Measurements from ENCODE around the gene RGL4. TPM values are rescaled to one million over a fixed set of nuclear protein-coding genes. Genes with fewer than 3 reads are reported as not detected.

Gene RGL4
- total RNA-seq, 1 donor from 2014 or later: not detected

DNA sequence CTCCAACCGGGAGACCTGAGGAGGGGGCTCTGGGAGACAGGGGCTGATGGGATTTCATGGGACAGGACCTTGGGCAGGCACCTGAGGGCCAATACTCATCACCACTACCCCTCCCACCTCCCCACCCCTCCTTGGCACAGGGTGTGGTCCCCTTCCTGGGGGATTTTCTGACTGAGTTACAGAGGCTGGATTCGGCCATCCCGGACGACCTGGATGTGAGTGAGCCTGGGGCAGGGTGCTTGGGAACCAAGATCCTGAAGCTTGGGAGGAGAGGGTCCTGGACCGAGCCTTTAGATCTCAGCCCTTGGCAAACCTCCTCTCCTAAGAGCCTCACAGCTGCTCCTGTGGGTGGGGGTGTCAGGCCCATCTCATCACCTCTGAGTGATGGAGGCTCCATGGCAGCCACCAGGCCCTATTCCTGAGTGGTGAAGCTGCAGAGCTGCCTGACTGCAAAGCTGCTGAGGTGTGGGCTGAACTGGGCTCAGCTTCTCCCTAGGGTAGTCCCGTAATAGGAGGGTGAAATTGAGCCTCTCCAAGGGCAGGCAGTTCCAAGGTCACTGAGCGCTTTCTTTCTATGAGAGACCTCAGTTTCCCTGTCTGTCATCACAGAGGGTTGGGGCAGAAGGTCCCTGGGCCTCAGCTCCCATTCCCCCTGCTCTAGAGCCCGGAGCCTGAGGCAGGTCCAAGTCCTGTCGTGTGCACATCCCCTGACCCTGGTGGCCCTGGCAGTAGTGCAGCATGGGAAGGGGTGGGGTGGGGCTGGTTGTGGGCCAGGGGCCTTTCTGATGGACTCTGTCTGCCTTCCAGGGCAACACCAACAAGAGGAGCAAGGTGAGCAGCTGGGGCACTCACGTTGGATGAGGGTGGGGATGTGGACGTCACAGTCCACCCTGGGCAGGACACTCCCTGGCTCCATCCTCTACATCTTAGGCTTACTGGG, 6.5 kb downstream of the RGL4 start:
- no peak overlapping the region for H3K4me3 Mint-ChIP-seq (ENCODE audit: unreplicated experiment)
- H3K4me1 Mint-ChIP-seq (ENCODE audit: low read depth, unreplicated experiment): peaks cover 8% of the 10 kb centered on the region
- H3K9me3 Mint-ChIP-seq (ENCODE audit: unreplicated experiment): no peaks in the 10 kb centered on the region
- Histone ChIP-seq H3K27ac (ENCODE audit: low read depth, low read length) (no peak overlapping the region), H3K9ac (ENCODE audit: low read length) (no peak overlapping the region), H3K4me3 (ENCODE audit: insufficient read depth, low read depth, low read length) (no peak overlapping the region), H2AFZ (ENCODE audit: low read depth, low read length) (no peak overlapping the region), H3K4me2 (ENCODE audit: low read length) (no peak overlapping the region), H4K20me1 (ENCODE audit: insufficient read depth, low read length) (peaks cover 26% of the 10 kb centered on the region), H3K79me2 (ENCODE audit: insufficient read depth, low read length) (peaks cover 5% of the 10 kb centered on the region), H3K4me1 (ENCODE audit: insufficient read depth, low read length) (peaks cover 19% of the 10 kb centered on the region), H3K36me3 (ENCODE audit: insufficient read depth, low read length) (peaks cover 12% of the 10 kb centered on the region), H3K27me3 (ENCODE audit: insufficient read depth, low read length) (no peaks in the 10 kb centered on the region), H3K9me3 (ENCODE audit: insufficient read depth, low read depth, low read length) (no peaks in the 10 kb centered on the region)
- H3K27ac Mint-ChIP-seq (ENCODE audit: unreplicated experiment): no peak overlapping the region
- H3K27me3 Mint-ChIP-seq (ENCODE audit: low read depth, unreplicated experiment): no peaks in the 10 kb centered on the region
- FAIRE-seq (no peak), DNase-seq (ENCODE audit: low read depth) (no peak)
- TF ChIP-seq EZH2 (IDR thresholded peaks at IDR 0.05; ENCODE audit: insufficient read depth, low read length): no peak
- TF ChIP-seq, protein P1, sequence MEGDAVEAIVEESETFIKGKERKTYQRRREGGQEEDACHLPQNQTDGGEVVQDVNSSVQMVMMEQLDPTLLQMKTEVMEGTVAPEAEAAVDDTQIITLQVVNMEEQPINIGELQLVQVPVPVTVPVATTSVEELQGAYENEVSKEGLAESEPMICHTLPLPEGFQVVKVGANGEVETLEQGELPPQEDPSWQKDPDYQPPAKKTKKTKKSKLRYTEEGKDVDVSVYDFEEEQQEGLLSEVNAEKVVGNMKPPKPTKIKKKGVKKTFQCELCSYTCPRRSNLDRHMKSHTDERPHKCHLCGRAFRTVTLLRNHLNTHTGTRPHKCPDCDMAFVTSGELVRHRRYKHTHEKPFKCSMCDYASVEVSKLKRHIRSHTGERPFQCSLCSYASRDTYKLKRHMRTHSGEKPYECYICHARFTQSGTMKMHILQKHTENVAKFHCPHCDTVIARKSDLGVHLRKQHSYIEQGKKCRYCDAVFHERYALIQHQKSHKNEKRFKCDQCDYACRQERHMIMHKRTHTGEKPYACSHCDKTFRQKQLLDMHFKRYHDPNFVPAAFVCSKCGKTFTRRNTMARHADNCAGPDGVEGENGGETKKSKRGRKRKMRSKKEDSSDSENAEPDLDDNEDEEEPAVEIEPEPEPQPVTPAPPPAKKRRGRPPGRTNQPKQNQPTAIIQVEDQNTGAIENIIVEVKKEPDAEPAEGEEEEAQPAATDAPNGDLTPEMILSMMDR (IDR thresholded peaks at IDR 0.05; ENCODE audit: insufficient read depth, low read depth, low read length): no peak
- H3K36me3 Mint-ChIP-seq (ENCODE audit: low read depth, unreplicated experiment): peaks cover 38% of the 10 kb centered on the region

DNA sequence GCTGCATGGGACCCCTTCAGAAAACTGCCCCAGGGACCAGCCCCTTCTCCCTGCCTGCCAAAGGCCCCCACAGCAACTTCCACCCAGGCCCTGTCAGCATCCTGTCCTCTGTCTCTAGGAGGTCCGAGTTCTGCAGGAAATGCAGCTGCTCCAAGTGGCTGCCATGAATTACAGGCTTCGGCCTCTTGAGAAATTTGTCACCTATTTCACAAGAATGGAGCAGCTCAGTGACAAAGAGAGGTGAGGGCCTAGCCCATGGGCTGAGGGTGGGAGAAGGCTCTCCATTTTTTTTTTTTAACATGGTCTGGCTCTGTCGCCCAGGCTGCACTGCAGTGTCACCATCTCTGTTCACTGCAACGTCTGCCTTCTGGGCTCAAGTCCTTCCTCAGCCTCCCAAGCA, 7.3 kb downstream of the RGL4 start:
- Mint-ChIP-seq H3K4me3 (ENCODE audit: unreplicated experiment) (no peak overlapping the region), H3K4me1 (ENCODE audit: low read depth, unreplicated experiment) (peaks cover 8% of the 10 kb centered on the region), H3K36me3 (ENCODE audit: low read depth, unreplicated experiment) (peaks cover 34% of the 10 kb centered on the region), H3K27me3 (ENCODE audit: low read depth, unreplicated experiment) (no peaks in the 10 kb centered on the region), H3K27ac (ENCODE audit: unreplicated experiment) (no peak overlapping the region), H3K9me3 (ENCODE audit: unreplicated experiment) (no peaks in the 10 kb centered on the region)
- no peak overlapping the region for H2AFZ ChIP-seq (ENCODE audit: low read depth, low read length)
- H3K4me3 ChIP-seq (ENCODE audit: insufficient read depth, low read depth, low read length): no peak overlapping the region
- H3K9me3 ChIP-seq (ENCODE audit: insufficient read depth, low read depth, low read length): no peaks in the 10 kb centered on the region
- no peak overlapping the region for H3K9ac ChIP-seq (ENCODE audit: low read length)
- H3K79me2 ChIP-seq (ENCODE audit: insufficient read depth, low read length): peaks cover 9% of the 10 kb centered on the region
- peaks cover 12% of the 10 kb centered on the region for H3K36me3 ChIP-seq (ENCODE audit: insufficient read depth, low read length)
- H4K20me1 ChIP-seq (ENCODE audit: insufficient read depth, low read length): peaks cover 33% of the 10 kb centered on the region
- H3K4me1 ChIP-seq (ENCODE audit: insufficient read depth, low read length): peaks cover 19% of the 10 kb centered on the region
- no peak overlapping the region for H3K4me2 ChIP-seq (ENCODE audit: low read length)
- no peaks in the 10 kb centered on the region for H3K27me3 ChIP-seq (ENCODE audit: insufficient read depth, low read length)
- TF ChIP-seq, protein P1 (IDR thresholded peaks at IDR 0.05; ENCODE audit: insufficient read depth, low read depth, low read length): no peak
- TF ChIP-seq EZH2 (IDR thresholded peaks at IDR 0.05; ENCODE audit: insufficient read depth, low read length): no peak
- no peak overlapping the region for H3K27ac ChIP-seq (ENCODE audit: low read depth, low read length)
- FAIRE-seq (no peak), DNase-seq (ENCODE audit: low read depth) (no peak)

Data from astrocyte (in vitro differentiated cells and primary cell).